GM11168 (cell line): ENCODE results near the gene MORF4L1.
"Not testable (repeated sequence)": the region's sequence is repeated elsewhere in the genome, so short reads cannot be mapped to it uniquely, and the experiment has no call there.

Experiments used
- in situ Hi-C: fragments of 300-500 bp; cut with MboI; formaldehyde crosslinking; loops from one replicate; pipeline ENCODE4 v1.12.0; 2022; ENCODE audit warnings: low sequenced_read_pairs; ENCODE audit not compliant: unreplicated experiment

MORF4L1 gene

DNA sequence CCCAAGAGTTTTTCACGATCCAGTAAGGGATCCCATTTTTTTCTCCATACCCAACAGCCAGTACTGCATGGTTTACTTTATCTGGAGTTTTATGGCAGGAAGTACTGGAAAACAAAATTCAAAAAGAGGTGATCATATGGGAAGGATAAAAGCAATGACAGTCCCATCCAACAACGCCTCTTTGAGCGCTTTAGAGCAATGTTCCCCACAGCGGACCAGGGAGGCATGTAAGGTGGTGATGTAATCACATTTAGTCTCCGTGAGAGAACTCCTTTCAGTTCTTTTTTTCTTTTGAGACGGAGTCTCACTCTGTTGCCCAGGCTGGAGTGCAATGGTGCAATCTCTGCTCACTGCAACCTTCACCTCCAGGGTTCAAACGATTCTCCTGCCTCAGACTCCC is 50.3 kb downstream of the MORF4L1 start:
- in situ Hi-C loops: loop anchor here (5.0 to 25.0 kb wide), 2 partner anchors 74 to 264 kb away; no protein-coding TSS in a partner anchor

DNA sequence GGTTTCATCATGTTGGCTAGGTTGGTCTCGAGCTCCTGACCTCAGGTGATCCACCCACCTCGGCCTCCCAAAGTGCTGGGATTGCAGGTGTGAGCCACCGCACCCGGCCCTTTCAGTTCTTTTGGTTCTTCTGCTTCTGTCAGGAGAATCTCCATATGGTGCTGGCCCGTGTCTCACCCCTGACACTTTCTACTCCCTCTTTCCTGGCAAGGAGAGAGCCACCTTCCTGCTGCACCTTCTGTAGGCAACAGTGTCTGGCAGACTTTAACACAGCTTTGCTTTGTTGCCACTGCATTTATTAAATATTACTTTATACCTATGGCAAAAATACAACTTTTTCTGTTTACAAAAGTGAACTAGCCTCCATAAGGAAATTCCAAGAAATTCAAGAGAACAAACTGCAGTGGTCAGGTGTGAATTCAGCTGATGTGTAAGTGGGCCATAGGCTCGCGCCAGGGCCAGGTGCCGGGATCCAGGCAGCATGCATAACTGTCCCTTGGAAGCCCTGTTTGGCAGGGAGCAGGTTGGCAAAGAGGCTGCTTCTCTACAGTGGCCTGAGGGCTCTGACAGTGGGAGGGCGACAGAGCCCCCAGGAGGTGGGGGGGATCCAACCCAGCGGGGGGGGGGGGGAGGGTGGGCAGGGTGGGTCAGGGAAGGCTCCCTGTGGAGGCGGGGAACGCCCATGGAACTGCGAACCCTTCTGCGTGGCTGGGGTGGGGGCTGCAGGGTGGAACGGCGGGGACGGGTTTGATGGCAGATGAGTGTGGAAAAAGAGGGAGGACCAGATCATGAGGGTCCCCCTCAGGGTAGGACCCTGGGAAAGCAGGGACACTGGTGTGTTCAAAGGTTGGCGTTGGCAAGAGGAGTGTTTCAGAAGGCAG is 51.0 kb downstream of the MORF4L1 start:
- in situ Hi-C loops: loop anchor here (5.0 to 25.0 kb wide), 2 partner anchors 74 to 264 kb away; no protein-coding TSS in a partner anchor

DNA sequence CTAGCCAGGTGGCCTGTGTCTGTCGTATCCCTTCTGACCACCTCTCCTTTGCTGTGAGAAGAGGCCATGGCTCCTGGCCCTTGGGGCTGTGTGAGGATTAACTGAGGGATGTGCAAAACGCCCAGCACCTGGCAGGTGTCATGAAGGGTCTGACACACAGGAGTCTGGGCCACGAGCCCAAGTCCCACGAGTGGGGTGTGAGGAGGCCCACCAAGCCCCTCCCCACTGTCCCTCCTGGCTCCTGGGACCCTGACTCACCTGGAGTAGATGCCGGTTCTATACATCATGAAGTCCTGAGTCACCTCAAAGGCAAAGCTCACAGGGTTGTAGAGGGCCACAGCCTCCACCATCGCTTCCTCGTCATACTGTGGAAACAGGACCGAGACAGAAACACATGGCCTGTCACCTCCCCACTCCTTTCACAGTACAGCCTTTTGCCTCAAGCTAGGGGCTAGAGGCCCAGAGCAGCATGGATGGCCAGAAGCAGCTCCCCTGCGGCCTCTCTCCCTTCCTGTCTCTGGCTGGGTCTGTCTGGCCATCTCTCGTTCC is 52.5 kb downstream of the MORF4L1 start:
- in situ Hi-C loops: no loop called here

GRCh38 chr15:78925956-78926743 is 53.5 kb downstream of the MORF4L1 start:
- in situ Hi-C loops: no loop called here

DNA sequence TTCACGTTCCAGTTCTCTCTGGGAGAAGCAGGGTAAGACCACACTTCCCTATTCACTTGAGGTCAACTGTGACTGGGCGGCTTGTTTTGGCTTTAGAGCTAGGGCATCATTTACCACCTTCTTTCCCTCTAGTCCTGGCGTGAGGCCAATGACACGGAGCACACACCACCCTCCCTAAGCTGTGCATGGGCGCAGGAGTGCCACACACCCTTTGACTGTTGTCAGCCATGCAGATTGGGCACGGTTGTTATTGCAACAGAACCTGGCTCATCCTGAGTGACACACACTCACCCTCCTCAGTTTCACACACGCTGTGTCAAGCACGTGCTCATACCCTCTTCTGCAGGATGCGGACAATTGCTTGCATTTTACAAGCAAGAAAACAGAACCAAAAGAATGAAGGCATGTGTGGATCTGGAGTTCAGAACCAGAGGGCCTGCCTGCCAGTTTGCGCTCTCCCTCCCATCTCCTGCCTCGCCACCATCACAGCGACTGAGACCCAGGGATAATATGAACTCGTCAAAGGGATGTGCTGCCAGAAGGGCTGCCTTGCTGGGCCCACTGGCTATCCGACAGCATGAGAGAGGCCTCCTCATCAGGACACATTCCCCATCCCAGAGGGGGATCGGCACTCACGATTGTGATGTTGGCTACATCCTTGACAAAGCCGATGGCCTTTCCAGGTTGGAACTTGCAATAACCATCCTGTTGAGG is 54.5 kb downstream of the MORF4L1 start:
- in situ Hi-C loops: no loop called here

- in situ Hi-C loops: not testable (repeated sequence)
Observed at GRCh38 chr15:78928176-78928575, 55.5 kb downstream of the MORF4L1 start.

DNA sequence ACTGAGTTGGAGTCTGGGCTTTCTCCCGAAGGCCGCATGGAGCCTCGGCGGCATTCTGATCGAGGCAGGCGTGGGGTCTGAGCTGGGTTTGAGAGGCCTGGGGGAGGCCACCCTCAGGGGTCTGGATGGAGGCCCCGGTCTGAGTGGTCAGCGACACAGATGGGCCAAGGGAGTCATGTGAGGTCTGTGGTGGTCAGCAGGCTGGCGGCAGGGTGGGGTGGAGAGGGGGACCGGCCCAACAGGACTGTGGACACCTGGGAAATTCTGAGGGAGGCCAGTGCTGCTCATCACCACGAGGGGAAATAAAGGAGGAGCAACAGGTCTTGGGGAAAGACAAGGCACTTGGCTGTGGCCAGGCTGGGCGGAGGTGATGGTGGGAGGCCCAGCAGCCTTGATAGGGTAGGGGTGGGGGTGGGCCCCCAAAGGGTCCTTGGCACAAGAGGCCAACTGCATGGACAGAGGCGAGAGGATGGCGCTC is 56.0 kb downstream of the MORF4L1 start:
- in situ Hi-C loops: no loop called here

- in situ Hi-C loops: no loop called here
Observed at GRCh38 chr15:78929536-78930264, 57.0 kb downstream of the MORF4L1 start.

GRCh38 chr15:78930577-78931388 is 58.1 kb downstream of the MORF4L1 start:
- in situ Hi-C loops: no loop called here

GRCh38 chr15:78931439-78932257 is 59.0 kb downstream of the MORF4L1 start:
- in situ Hi-C loops: no loop called here

GRCh38 chr15:78932258-78932808 is 59.6 kb downstream of the MORF4L1 start:
- in situ Hi-C loops: no loop called here

DNA sequence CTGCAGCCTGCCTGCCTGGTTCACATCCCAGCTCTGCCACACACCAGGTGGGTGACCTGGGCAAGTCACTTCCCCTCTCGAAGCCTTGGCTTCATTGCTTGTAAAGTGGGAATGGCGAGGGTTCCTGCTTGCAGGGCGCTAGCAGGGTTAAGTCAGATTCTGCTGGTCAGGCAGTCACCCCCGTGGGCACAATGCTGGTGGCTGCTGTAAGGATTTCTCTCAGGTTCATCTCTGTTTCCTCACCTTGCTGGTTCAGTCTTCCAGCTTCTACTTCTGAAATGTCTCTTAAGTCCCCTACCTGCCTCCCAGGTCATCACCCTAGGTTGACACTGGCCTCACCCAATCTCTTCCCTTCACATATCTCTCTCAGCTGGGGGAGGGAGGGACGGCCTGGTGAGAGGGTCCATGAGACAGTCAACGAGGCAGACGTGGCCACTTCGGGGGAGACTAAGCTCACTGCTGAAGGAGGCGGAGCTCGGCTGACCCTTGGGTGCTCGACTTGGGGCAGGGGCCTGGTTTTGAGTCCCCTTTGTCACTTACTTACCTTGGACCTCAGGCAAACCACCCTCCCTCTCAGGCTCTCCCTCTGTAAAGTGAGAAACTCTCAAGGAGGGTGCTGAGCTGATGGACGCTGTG is 60.6 kb downstream of the MORF4L1 start:
- in situ Hi-C loops: no loop called here

DNA sequence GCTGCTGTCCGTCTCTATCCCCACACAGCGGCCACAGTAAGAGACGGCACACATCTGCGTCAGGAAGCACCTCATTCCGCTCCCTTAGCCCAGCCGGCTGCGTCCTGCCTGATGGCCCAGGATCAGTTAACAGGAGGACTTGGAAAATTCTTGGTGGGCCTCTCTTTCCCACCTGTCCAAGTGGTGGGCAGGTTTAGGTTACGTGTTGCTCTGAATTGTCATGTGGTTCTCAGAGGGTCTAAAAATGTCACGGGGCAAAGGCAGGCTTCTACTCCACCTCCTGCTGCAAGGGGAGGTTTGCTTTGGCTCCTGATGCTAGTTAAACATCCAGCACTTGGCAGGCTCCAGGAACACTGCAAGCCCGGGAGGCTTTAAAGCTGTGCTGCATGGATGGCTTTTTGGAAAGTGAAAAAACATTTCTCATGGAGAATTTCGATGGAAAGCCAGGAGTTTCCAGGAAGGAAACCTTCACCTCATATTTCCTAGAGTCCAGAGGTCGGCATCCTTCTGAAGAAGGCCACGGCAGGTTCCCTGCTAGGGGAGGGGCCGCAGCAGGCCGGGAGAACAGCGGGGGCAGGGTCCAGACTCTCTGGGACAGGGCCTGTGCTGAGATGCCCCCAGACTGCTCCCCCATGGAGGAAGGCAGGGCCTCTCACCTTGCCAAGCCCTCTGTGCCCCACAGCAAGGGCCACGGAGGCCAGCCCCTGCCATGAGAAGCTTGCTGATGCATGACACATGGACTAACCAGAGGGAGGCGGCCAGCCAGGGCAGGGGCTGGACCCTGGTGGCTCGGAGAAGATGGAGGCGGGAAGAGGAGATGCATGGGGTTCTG is 61.3 kb downstream of the MORF4L1 start:
- in situ Hi-C loops: no loop called here

DNA sequence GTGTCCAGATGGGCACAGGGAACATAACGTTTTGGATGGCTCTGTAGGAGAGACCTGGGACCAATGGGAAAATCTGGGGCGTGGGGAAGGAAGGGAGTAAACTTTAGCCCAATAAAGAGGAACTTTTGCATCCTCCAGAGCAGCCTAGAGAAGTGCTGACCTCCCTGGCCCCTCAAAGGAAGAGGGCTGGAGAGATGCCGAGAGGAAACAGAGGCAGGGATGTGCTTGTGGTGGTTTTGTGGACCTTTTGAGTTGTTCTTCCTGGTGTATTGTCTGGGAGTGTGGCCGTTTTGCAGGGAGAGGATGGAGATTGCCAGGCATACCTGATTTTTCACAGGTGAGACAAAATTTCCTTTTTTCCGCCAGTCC is 61.9 kb downstream of the MORF4L1 start:
- in situ Hi-C loops: no loop called here

DNA sequence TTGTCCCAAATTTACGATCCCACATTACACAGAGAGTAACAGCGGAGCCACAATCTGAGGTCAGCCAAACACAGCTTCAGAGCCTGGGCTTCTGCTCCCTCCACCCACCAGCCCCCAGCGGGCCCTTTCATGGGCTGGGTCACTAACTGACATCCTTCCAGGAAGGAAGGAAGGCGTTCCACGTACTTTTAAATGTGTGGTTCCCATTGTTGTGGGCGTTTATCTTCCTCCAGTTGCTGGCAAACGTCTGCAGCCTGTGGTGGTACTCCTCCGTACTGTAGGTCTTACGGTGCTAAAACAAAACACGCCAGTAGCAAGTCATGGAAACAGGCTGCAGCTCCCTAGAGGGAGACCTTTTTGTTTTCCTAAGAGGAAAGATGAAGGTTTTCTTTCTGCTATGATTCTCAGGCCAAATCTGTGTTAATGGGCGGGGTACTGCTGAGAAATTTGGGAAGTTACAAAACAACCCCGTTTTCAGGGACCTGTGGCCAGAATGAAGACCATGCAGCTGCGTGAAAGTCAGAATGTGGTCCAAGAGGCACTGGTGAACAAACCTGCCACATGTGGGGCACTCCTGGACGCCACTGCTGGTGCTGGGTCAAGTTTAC is 64.5 kb downstream of the MORF4L1 start:
- in situ Hi-C loops: no loop called here
